Effector CD8-positive, alpha-beta T cell (primary cell): ENCODE data around the gene SMARCD1.

Experiments used
- DNase-seq: peaks from one replicate; lab custom pipeline; 2025; lab: John Stamatoyannopoulos, UW

The SMARCD1 gene

DNA sequence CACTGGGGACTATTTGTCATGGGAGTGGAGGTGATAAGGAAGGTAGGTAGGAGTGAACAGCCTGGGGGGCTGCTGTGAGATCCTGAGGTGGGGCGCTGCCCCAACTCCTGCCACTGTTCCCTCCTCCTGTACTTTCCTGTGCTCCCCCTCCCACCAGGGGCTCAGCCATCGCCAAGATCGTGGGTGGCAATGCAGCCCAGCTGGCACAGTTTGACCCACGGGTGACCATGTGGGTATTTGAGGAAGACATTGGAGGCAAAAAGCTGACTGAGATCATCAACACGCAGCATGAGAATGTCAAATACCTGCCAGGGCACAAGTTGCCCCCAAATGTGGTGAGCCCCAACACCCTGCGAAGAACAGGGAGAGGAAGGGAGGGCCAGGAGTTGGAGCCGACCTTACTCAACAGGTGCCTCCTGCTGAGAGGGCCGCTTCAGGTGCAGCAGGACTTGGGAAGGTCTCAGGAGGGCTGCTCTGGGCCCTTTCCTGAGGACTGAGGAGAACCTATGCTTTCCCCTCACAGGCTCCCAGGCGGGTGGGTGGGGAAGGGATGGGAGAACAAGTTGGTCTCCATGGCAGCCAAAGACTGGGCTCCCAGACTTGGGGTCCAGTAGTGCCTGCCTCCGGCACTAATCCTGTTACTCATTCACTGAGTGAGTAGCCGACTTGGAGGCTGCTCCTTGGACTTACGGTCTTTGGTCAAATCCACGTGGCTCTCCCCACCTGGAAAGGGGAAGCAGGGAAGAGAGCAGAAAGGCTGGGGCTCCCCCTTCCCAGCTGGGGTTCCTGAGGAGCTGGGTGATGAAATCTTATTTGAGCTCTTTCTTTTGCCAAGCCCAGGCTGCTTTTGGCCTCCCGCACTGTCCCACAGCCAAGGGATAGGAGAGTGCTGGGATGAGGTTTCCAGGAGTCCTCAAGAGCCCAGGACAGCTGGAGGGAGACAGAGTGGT, 19.6 kb downstream of the SMARCD1 start:
- no peak for DNase-seq

DNA sequence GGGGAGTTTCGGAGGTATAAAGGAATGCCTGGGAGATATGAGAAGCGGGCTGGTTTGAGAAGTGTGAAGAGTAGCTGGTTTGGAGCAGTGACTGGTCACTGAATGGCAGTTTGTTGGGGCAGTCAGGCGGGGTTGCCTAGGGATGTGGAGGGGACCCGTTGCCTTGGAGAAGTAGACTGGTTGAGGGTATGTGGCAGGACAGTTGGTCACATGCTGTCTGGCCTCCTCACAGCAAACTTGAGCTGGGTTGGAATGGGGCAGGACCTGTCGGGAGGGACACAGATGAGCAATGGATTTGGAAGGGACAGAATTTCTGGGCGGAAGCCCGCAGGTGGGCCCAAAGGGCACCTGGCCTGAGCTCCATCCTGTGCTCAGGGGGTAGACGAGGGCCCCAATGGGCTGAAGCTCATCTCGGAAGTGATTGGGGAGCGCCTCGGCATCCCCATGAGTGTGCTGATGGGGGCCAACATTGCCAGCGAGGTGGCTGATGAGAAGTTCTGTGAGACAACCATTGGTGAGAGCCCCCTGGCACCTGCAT, 20.8 kb downstream of the SMARCD1 start:
- DNase-seq, result no peak

DNA sequence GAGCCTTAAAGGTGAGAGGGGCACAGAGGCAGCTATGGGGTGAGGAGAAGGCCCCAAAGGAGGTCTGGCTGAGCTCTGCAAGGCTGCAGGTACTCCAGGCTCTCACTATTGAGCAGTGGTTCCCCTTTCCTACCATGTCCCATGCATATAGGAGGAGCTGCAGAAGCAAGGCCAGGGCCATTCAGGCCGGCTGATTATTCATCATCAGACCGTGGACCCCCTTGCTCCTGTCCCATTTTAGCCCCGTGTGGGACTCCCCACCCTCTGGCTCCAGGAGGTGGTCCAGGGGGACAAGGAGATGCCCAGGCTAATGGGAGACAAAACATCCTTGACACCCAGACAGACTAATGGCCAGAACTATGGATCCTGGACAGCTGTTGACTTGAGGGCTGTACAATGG, 21.8 kb downstream of the SMARCD1 start:
- DNase-seq, result no peak

GRCh38 chr12:50107416-50108268, 22.5 kb downstream of the SMARCD1 start:
- no peak for DNase-seq

GRCh38 chr12:50109319-50109718, 24.2 kb downstream of the SMARCD1 start:
- no peak for DNase-seq

- DNase-seq, result no peak
Observed at GRCh38 chr12:50110127-50110761, 25.1 kb downstream of the SMARCD1 start.

- DNase-seq, result no peak
Observed at GRCh38 chr12:50110762-50111351, 25.7 kb downstream of the SMARCD1 start.

- no peak for DNase-seq
Observed at GRCh38 chr12:50111395-50111692, 26.2 kb downstream of the SMARCD1 start.

- DNase-seq, result peak; percentile 98
Observed at GRCh38 chr12:50111693-50112455, 26.7 kb downstream of the SMARCD1 start, which contains the start of gene COX14. COX14 (plus strand) TSS chr12:50112236; CDS start chr12:50120044, 7,808 bp downstream.

DNA sequence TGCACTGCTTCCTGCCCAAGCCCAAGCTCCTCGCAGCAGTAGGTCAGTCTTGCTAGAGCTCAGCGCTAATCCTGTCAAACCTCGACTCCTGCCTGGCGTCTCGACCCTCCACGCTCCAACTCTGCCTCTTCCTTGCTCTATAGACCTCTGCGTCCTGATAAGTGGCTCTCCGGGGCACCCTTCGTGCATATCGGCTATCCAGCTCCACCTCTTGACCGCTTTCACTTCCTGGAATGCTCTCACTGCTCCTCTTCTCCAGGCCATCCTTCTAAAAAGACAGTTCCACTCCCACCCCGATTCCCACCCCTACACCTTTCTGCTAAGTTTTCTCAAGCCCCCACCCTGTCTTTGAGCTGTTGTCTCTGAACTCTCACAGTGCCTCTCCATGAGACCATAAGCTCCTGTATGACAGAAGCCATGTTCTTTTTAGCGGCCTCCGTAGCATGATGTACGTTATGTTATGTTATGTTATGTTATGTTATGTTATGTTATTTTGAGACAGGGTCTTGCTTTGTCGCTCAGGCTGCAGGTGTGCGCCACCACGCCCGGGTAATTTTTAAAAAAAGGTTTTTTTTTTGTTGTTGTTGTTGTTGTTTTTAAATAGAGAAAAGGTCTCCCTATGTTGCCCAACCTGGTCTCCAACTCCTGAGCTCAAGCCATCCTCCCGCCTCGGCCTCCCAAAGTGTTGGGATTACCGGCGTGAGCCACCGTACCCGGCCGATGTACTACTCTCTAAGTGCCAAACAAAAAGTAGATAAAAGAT, 27.5 kb downstream of the SMARCD1 start:
- no peak for DNase-seq

- no peak for DNase-seq
Observed at GRCh38 chr12:50117057-50117622, 32.0 kb downstream of the SMARCD1 start.

- no peak for DNase-seq
Observed at GRCh38 chr12:50119387-50119786, 34.2 kb downstream of the SMARCD1 start.

DNA sequence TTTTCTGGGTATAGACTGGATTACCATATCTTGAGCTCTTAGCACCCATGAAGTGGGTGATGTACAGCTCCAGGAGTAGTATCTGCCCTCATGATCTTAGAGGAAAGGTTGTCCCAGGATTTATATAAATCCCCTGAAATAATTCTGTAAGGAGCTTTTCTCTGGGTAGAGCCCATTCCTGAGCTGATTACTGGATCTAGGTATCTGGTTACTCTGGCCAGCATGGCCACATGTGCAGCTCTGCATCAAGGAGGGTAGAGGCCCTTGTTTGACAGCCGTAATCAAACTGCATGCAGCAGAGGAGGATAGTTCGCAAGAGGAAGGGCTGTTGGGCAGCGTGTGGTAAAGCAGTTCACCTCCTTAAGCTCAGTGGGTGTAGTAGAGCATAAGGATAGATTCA, 35.4 kb downstream of the SMARCD1 start:
- DNase-seq, result no peak

DNA sequence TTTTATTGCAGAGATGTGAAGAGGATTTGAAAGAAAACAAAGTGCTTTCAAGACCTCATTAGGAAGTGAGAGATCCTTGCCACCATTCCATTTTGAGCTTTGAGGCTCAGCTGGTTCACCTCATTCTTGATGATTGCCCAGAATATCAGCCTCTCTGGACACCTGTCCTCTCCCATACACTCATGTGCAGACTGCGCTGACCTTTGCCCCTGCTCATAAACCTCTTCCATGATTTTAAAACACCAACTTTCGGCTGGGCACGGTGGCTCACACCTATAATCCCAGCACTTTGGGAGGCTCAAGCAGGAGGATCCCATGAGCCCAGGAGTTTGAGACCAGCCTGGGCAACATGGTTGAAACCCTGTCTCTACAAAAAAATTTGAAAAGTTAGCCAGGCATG, 35.8 kb downstream of the SMARCD1 start:
- no peak for DNase-seq

GRCh38 chr12:50121641-50122040, 36.5 kb downstream of the SMARCD1 start:
- DNase-seq, result no peak

DNA sequence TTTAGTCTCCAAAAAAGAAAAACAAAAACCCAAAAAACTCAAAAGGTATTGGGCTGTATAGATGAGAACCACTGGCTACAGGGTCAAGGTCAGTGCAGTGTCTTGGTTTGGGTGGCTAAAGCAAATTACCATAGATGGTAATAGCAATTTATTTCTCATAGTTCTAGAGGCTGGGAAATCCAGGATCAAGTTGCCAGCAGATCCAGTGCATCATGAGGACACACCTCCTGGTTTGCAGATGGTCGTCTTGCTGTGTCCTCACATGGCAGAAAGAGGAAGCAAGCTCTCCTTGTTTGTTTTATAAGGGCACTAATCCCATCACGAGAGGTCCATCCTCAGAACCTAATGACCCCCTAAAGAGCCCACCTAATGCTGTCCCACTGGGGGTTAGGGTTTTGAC, 38.1 kb downstream of the SMARCD1 start:
- DNase-seq, result no peak

DNA sequence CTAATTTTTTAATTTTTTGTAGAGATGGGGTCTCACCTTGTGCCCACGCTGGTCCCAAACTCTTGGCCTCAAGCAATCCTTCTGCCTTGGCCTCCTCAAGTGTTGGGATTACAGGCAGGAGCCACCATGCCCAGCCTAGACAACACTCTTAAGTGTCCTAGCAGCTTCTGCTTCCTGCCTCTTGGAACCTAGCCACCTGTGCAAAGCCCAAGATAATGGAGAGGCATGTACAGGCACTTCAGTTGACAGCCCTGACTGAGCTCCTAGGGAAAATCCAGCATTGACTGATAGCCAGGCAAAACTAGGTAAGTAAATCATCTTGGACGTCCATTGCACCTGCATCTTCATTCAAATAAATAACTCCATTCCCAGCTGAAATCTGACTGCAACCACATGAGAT, 42.4 kb downstream of the SMARCD1 start:
- no peak for DNase-seq

DNA sequence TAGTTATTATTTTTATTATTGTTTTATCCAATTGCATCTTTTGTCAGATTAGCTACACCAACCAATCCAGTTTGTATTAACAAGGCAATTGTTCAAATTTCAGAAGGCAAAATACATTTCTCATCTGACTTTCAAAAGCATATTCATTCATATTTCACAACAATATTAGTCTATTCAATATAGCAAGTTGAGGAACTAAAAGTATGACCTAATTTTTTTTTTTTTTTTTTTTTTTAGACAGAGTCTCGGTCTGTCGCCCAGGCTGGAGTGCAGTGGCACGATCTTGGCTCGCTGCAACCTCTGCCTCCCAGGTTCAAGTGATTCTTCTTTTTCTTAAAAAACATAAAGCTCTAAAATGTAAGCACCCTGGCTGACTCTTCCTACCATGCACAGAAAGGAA, 44.1 kb downstream of the SMARCD1 start:
- no peak for DNase-seq

DNA sequence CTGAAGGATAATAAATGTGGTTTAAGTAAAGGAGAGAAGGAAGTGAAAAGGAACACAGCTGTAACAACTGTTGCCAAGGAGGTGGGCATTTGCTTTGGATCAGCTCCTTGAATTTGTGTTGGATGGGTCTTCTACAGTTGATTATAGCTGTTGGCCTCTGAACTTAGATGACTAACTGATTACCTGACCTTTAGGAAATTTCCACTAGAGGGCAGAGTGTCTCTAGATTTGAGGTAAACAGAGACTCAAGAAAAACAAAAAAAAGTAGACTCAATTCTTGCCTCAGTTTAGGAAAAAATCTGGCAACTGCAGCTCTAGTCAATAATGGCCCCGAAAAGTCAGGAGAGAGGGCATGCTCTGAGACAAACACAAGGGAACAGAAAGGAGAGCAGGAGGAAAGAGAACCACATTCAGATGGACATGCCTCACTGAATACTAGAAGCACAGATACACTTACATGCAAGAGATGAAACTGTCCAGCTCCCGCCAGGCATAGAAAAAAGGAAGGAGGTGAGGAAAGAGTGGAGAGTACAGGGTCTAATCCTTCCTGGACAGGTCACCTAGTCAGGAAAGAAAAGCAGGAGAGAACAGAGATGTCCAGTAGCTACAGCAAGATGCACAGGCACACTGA, 47.5 kb downstream of the SMARCD1 start:
- DNase-seq, result no peak
